Stimulated activated CD4-positive, alpha-beta T cell treated with anti-CD3 and anti-CD28 coated beads, Interleukin-12 subunit alpha, Interleukin-12 subunit beta, amount 100 ng/mL, for 48 hours (primary cell): ENCODE results near the gene AVPR2.

Experiments used
- DNase-seq, 3 donors: peaks; one replicate each; pipeline ENCODE4 v3.0.0-alpha.2; 2020; ENCODE audit warnings: low read depth in 2 of 3, low spot score in 1 of 3

AVPR2 gene

GRCh38 chrX:153885208-153885787 is 19.2 kb upstream of the AVPR2 start:
- no peak for DNase-seq

DNA sequence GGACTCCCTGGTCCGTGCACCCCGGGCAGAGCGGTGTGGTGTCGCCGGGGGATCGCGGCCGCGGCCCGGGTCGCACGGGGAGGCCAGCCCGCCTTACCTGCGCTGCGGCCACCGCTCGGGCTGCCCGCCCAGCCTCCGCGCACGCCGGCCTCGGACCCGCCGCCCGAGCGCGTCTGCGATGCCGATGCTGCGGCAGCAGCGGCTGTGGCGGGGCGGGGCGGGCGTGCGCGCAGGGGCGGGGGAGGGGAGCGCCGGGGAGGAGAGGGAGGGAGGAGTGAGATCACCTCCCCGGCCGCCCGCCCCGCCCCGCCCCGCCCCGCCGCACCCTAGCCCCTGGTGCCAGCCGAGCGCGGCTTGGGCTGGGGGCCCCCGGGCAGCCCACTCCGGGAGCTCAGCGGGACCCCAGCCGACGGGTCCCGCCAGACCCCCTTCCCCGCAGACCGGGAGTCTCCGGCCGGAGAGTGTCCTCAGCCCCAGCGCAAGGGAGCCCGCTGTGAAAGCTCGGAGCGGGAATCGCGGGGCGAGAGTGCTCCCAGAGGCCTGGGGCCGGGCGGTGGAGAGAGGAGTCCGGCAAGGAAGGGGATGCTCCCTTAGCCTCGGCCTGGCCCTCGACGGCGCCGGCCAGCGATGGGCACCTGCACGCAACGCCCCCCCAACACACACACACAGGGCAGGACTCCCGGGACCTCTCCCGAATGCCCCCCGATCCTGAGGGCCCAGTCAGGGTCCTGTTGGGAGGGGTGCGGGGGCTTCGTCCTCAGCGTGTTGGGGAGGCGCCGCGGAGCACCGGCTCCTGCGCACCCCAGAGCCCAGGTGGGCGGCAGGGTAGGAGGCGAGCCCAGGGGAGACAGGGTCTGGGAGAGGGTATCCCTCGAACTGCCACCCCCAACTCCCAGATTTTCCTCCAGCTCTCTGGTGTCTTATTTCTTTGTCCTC is 18.2 kb upstream of the AVPR2 start, which contains the start of gene L1CAM:
L1CAM (minus strand) TSS at position 206 of the 936 bp plus-strand sequence. CDS start 10,337 bp downstream, outside the sequence.
- DNase-seq: no peak

DNA sequence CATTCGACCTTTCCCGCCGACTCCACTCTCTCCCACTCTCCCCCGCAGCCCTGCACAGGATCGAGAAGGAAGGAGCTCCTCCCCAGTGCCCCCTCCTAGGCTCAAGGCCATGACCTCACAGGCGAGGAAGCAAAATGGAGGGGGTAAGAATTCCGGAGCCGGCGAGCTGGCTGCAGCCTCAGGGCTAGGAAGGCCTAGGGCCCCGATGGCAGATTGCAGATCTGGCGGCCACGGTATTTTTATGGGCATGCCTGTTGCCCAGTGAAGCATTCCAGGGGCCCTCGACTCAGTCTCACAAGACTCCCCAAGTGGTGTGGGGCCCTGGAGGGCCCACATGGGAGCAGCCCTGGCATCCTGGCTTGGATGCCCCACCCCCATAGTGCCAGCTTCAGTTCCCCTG is 17.6 kb upstream of the AVPR2 start:
- DNase-seq: no peak

DNA sequence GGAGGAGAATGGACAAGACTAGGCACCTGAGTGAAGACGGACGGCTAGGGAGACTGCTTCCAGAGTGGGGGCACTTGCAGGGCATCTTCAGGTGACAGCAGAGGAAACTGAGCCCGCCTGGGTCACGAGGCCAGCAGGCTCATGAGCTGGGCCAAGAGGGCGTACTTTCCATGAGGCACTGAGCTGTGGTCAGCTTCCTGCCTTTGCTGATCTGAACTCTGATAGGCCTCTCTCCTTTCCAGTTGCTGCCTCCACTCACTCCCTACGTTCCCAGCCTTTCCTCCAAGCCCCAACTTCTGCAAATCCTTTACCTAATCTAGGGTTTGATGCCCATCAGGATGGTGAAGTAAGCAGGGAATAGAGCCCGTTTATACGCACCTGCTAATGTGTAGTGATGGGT is 17.1 kb upstream of the AVPR2 start:
- DNase-seq: no peak

DNA sequence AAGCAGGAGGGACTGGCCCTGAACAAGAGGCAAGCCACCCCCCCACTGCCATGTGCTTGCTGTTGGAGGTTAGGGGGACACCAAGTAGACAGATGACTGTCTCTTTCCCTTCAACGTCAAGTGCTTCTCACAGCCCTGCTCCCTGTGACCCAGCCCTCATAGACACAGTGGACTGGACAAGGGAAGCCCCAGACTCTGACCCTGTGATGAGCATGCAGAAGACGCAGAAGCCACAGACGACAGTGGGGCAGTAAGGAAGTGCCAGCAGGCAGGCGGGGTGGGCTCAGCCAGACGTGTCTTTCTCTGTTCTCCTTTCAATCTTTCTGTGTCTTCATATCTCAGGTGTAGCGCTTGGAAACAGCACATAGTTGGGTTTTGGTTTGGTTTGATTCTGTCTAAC is 16.1 kb upstream of the AVPR2 start:
- no peak for DNase-seq

DNA sequence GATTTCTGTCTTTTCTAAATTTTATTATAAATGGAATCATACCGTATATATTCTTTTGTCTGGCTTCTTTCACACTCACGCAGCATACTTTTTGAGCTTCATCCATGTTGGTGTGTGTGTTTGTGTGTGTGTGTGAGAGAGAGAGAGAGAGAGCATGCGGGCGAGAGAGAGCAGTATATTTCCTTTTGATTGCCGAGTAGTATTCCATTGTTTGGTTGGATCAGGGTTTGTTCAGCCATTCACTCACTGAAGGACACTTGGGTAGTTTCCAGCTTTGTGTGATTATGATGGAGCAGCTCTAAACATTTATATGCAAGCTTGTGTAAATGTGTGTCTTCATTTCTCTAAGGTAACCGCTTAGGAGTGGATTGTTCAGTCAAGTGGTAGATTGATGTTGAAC is 15.3 kb upstream of the AVPR2 start:
- DNase-seq: no peak

DNA sequence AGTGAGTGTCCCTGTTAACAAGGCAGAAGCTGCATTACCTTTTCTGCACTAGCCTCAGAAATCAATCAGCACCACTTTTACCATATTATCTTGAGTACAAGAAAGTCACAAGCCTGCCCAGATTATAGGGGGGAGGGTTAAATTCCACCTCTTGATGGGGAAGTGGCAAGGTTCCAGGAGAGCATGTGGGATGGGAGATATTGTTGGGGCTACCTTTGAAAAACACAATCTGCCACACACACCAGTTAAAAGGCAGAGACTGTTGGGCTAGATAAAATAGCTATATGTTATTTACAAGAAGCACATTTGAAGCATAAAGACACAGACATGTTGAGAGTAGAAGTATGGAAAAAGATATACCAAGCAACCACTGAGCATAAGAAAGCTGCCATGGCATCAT is 6.6 kb upstream of the AVPR2 start:
- DNase-seq: no peak

DNA sequence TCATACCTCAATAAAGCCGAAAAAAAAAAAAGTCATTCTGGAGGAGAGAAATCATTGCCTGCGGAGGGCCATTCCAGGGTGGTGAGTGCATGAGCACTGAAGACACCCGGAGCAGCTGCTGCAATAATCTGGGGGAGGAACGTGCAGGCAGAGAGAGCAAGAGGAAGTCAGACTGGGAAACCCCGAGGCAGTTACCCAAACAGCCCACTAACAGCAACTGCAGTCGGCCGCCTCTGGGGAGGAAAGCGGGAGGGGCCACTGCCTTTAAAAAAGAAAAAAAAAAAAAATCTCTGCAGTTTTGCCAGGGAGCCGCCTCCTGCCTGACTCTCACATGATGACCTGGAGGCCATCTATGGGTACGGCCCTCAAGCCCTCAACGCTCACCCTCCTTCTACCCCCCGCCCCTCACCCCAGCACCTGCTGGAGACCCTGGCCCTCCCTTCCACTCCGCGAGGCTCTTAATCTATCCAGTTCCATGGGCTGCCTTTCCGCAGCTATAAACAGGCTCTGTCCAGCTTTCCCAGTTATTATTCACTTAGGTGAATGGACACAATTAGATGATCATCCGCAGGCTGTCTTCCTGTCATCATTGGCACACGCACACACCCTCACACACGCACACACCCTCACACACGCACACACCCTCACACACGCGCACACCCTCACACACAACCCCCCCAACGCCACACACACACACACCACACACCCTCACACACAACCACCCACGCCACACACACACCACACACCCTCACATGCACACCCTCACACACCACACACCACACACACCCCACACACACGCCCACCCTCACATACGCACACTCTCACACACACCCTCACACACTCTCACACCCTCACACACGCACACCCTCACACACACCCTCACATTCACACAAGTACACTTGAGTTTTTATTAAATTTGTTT is 3.4 kb upstream of the AVPR2 start:
- peak in 2 of 3 donors; percentile 32 to 42 for DNase-seq

- no peak for DNase-seq
Observed at GRCh38 chrX:153901753-153902140, 2.7 kb upstream of the AVPR2 start.

- no peak for DNase-seq
Observed at GRCh38 chrX:153902385-153902784, 2.1 kb upstream of the AVPR2 start.

GRCh38 chrX:153903238-153903980 is 1.1 kb upstream of the AVPR2 start:
- DNase-seq: no peak

DNA sequence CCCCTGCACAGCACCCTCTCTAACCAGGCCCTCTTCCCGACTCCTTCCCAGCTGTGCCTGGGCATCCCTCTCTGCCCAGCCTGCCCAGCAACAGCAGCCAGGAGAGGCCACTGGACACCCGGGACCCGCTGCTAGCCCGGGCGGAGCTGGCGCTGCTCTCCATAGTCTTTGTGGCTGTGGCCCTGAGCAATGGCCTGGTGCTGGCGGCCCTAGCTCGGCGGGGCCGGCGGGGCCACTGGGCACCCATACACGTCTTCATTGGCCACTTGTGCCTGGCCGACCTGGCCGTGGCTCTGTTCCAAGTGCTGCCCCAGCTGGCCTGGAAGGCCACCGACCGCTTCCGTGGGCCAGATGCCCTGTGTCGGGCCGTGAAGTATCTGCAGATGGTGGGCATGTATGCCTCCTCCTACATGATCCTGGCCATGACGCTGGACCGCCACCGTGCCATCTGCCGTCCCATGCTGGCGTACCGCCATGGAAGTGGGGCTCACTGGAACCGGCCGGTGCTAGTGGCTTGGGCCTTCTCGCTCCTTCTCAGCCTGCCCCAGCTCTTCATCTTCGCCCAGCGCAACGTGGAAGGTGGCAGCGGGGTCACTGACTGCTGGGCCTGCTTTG is 1.1 kb downstream of the AVPR2 start:
- no peak for DNase-seq

- no peak for DNase-seq
Observed at GRCh38 chrX:153906126-153906917, 1.8 kb downstream of the AVPR2 start.

DNA sequence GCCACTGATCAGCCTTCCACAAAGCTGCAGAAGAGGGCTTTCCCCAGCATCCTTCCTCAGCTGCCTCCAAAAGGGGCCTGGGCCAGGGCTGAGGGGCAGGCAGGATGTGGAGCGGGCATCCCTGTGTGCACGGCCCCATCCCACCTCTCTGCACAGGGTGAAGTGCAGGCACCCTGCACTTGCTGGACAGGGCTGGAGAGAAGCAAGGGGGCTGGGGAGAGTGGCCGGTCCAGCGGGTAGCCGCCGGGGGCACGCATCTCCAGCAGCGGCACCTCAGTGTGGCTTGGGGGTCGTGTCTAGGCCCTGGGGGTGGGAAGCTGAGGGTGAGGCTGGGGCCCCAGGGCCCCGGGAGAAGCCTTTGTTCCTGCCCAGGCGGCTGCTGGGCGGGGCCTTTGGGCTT is 3.0 kb downstream of the AVPR2 start:
- no peak for DNase-seq

DNA sequence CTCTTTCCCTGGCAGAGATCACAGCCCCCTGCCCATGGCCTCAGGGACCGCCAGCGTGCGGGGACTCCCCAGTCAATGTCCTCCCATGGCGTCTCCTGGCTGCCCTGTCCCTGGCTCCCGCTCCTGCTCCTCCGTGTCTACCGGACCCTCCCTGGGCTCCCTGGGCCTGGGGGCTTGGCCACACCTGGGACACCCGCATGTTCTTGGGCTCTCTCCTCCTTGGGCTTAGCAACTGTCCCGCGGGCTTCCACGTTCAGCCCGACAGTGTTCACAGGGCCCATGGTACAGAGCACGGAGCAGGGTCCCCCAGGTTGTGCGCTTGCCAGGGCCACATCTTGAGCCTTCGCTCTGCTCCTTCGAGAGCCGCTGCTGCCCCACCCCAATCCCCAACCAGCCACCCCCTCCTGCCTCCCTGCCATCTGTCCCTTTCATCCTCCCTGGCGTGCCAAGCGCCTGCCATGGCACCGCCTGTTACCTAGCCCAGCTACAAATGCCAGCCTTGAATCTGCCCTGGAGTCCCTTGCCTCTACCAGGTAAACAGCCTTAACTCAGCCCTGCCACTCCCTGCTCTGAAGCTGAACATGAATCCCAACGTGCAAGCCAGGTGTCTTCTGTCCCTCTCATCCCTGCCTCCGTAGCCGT is 3.9 kb downstream of the AVPR2 start:
- DNase-seq: no peak

GRCh38 chrX:153909024-153909979 is 4.8 kb downstream of the AVPR2 start:
- no peak for DNase-seq

DNA sequence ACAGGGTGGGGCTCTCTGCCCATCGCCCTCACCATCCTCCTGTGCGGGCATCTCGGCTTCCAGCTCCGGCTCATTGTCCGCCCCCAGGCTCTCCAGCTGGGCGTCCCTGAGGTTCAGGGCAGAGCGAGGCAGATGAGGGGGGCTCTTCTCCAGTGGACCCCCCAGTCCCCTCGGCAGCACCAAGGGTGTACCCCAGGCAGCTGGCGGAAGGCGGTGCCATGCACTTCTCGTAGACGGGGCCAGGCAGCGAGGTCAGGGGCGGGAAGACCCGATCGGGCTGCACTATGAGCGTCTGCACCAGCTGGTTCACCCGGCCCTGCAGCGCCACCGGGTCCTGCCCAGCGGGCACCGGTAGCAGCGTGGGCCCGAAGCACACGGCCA is 5.5 kb downstream of the AVPR2 start:
- no peak for DNase-seq

GRCh38 chrX:153910446-153910845 is 6.0 kb downstream of the AVPR2 start:
- no peak for DNase-seq
